Neuron (in vitro differentiated cells): ENCODE results near the gene SLC25A51.
A peak's percentile ranks its signal among the peaks of the same experiment; 100 is the strongest.
"Not testable (repeated sequence)": the region's sequence is repeated elsewhere in the genome, so short reads cannot be mapped to it uniquely, and the experiment has no call there.

Source experiments
- H2AFZ ChIP-seq: one replicate; pipeline ENCODE4 v1.6.1; 2013; ENCODE audit warnings: low read depth, mild to moderate bottlenecking, inconsistent platforms, low read length, moderate library complexity
- H3K27me3 ChIP-seq: one replicate; pipeline ENCODE4 v1.6.1; 2013; ENCODE audit warnings: low read length; ENCODE audit not compliant: insufficient read depth
- H3K36me3 ChIP-seq: one replicate; pipeline ENCODE4 v1.6.1; 2013; ENCODE audit warnings: low read length; ENCODE audit not compliant: insufficient read depth
- H3K4me1 ChIP-seq: one replicate; pipeline ENCODE4 v1.6.1; 2013; ENCODE audit warnings: low read length; ENCODE audit not compliant: insufficient read depth
- H3K4me3 ChIP-seq: 2 replicates; pipeline ENCODE4 v1.5.1; 2013; ENCODE audit warnings: mild to moderate bottlenecking, low read length, moderate library complexity
- H3K9me3 ChIP-seq: one replicate; pipeline ENCODE4 v1.6.1; 2013; ENCODE audit warnings: low read length

SLC25A51 gene

DNA sequence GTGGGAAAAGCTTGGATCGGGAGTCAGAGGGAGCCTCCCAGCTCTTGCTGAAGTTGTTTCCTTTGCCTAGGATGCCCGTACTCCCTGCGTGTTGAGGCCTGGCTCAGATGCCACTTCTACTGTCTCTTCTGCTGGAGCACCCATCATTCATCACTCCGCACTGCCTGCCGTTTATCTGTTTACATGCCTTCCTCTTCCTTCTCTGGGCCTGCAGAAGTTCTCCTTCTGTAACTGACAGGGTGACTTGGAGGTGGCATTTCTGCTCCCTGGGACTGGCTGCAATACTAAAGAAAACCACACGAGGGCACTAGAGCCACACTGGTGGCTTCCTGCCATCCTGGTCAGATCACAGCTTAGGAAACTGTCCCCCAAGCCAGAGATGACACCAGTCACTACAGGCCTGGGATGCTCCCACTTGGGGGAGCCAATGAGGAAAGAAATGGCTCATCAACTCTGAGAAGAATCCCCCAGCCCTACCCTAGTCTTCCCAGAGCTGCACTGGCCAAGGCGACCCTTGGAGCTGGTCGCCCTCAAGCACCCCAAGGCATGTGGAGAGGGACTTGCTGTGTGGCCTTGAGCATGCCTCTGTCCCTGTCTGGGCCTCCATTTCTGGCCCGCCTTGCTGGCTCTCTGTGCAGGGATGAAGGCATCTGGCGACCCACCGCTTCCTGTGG, 9.7 kb upstream of the SLC25A51 start:
- Histone ChIP-seq H3K4me3 (no peak overlapping the region), H3K9me3 (no peaks in the 10 kb centered on the region), H2AFZ (no peak overlapping the region), H3K27me3 (no peaks in the 10 kb centered on the region), H3K4me1 (peaks cover 7% of the 10 kb centered on the region), H3K36me3 (no peaks in the 10 kb centered on the region)

GRCh38 chr9:37911271-37911681, 7.3 kb upstream of the SLC25A51 start:
- Histone ChIP-seq H3K4me1 (no peaks in the 10 kb centered on the region), H2AFZ (no peak overlapping the region), H3K27me3 (no peaks in the 10 kb centered on the region), H3K9me3 (no peaks in the 10 kb centered on the region), H3K4me3 (no peak overlapping the region), H3K36me3 (no peaks in the 10 kb centered on the region)

- Histone ChIP-seq H3K36me3 (no peaks in the 10 kb centered on the region), H3K9me3 (no peaks in the 10 kb centered on the region), H3K4me3 (no peak overlapping the region), H3K27me3 (no peaks in the 10 kb centered on the region), H3K4me1 (no peaks in the 10 kb centered on the region), H2AFZ (no peak overlapping the region)
These were observed 6.3 kb upstream of the SLC25A51 start for GRCh38 chr9:37910271-37910670.

GRCh38 chr9:37909836-37910235, 5.9 kb upstream of the SLC25A51 start:
- H3K27me3 ChIP-seq, H3K4me1 ChIP-seq, H3K4me3 ChIP-seq, H3K36me3 ChIP-seq, H3K9me3 ChIP-seq, H2AFZ ChIP-seq: not testable (repeated sequence)

GRCh38 chr9:37909326-37909725, 5.4 kb upstream of the SLC25A51 start:
- Histone ChIP-seq H3K36me3 (no peaks in the 10 kb centered on the region), H3K4me3 (no peak overlapping the region), H3K4me1 (peaks cover 3% of the 10 kb centered on the region), H3K9me3 (no peaks in the 10 kb centered on the region), H2AFZ (no peak overlapping the region), H3K27me3 (no peaks in the 10 kb centered on the region)

DNA sequence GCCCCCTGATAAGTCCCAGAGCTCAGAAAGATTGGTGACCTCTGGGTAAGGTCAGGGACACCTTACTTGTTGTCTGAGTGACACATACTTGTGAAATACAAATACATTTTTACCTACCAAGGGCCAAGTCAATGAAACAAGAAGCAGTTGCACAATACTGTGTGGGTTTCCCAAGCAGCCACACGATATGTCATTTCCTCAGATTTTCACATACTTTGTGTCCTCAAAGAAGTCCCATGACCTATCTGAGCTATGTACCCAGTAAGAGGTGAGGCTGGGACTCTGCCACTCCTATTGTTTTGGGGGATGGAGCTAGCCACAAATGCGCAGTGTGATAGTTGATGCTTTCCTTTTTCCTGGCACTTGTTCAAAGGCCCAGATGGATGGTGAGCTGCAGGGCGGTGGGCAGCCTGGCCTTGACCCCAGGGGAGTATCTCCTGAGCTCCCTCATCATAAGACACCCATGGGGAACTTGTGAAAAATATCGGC, 4.8 kb upstream of the SLC25A51 start:
- Histone ChIP-seq H2AFZ (no peak overlapping the region), H3K36me3 (no peaks in the 10 kb centered on the region), H3K4me1 (peaks cover 3% of the 10 kb centered on the region), H3K27me3 (no peaks in the 10 kb centered on the region), H3K4me3 (no peak overlapping the region), H3K9me3 (no peaks in the 10 kb centered on the region)

DNA sequence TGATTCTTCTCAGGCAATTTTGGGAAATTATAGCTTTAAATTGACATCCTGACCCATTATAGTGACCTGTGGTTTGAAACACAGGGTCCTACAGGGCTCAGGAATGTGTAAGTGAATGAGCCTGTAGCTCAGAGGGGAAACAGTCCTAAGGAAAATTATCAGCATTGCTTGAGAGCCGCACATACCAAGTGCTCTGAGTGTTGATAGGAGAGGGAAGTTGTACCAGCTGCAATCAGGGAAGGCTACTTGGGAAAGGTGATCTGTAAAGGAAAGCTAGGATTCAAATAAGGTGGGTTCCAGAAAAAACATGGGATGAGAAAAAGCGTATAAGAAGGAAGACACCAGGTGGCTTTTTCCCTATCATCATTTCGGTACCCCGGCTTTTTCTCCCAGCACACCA, 4.4 kb upstream of the SLC25A51 start:
- H3K4me1 ChIP-seq = peaks cover 4% of the 10 kb centered on the region
- no peak overlapping the region for H3K4me3 ChIP-seq
- no peak overlapping the region for H2AFZ ChIP-seq
- H3K27me3 ChIP-seq = no peaks in the 10 kb centered on the region
- no peaks in the 10 kb centered on the region for H3K36me3 ChIP-seq
- H3K9me3 ChIP-seq = no peaks in the 10 kb centered on the region

DNA sequence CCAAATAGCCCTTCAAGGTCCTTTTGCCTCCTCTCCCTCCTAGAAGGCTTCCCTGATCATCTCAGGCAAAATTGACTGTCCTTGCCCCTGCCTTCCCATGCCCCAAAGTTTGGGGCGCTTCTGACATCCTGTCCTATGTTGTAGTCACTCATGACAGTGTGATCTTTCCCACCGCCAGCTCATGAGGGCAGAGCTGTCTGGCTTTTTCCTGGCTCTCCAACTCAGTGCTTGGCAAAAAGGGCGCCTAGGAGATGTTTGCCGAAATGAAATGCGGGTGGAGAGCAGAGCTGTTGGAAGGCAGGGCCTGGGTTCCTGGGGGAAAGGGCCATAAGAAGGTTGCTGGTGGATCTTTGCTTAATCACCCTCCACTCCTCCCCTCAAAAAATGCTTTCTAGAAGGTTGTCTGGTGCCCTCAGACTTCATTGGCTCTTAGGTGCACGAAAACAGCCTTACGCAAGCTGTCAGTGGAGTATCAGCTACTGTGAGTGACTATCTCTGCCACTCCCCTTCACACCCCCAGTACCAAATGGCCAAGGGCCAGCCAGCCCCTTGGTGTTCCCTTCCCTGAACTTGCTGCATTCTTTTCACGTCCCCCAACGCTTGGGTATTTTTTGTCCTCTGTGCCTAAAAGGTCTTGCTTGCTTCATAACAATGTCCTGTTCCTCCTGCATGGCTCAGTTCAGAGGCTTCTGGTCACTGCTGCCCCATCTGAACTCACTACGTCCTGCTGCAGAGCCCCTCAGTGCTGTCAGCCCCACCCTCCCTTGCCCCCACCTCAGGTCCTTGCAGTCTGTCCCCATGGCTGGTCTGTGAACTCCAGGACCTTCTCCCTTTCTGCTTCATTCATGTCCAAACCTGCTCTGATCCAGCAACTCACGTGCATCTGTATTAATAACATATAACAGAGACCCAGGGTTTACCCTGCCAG, 2.6 kb upstream of the SLC25A51 start:
- Histone ChIP-seq H3K4me1 (peaks cover 15% of the 10 kb centered on the region), H3K4me3 (no peak overlapping the region), H3K36me3 (no peaks in the 10 kb centered on the region), H3K27me3 (no peaks in the 10 kb centered on the region), H3K9me3 (no peaks in the 10 kb centered on the region), H2AFZ (no peak overlapping the region)

DNA sequence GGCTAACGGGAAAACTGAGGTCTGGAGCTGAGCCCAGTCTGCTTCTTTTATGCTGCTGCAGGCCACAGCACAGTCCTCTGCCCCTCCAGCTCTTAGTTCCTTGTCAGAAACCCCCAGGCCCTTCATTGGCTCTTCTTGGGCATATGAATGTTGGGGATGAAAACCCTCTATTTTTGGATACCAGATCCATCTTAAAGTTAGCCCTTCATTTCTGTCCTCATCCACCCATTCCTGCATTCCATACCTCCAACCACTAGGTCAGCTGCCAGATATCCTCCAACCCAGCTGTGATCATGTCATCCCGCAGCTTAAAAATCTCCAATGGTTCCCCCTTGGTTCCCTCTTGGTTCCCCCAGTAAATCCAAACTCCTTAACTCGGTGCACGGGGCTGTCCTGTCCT, 1.8 kb upstream of the SLC25A51 start:
- Histone ChIP-seq H3K4me3 (no peak overlapping the region), H2AFZ (no peak overlapping the region), H3K9me3 (no peaks in the 10 kb centered on the region), H3K36me3 (no peaks in the 10 kb centered on the region), H3K4me1 (peaks cover 15% of the 10 kb centered on the region), H3K27me3 (no peaks in the 10 kb centered on the region)

DNA sequence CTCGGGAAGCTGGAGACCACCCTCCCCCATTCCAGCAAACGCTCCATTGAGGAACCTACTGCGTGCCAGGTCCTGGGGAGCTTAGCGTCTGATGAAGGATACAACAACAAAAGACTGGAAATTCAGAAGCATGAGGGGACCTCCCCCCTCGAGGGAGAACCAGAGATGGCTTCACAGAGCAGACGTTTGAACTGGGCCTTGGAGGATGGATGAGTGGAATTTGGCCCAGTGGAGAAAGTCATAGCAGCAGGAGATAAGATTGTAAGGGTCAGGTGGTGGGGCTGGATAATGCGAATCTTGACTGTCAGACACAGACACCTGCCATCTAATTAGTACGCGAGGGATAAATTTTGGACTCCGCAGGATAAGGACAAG, 1.2 kb upstream of the SLC25A51 start:
- Histone ChIP-seq H3K27me3 (no peaks in the 10 kb centered on the region), H3K9me3 (no peaks in the 10 kb centered on the region), H3K4me1 (peaks cover 15% of the 10 kb centered on the region), H3K4me3 (no peak overlapping the region), H3K36me3 (no peaks in the 10 kb centered on the region), H2AFZ (no peak overlapping the region)

DNA sequence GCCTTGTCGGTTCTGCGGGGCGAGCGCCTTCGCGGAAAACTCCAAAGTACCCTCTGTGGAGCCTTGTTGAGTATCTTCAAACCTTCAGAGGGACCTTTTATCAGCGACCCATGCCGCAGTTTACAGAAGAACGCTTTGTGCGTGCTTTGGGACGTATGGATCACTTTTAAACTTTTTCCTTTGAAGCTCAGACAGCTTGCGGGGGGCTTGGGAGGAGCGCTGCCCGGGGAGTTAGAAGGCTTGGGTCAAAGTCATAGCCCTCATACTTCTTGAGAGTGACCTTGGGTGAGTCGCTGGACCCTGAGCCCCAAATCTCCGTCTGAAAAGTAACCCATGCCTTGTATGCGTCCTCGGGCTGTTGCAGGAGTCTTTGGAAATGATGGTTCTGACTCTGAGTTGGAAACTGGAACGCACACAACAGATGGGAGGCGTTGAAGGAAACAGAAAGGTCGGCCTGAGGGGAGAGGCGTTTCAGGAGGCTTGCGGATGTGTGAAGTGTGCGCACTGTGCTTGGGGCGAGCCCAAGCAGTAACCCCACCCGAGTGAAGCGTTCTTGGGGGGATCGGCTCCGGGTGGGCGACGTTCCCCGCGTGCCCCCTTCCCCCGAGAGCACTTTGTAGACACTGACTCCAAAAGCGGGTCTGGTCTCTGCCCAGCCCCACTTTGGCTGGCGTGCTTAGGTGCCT, 661 bp upstream of the SLC25A51 start:
- no peaks in the 10 kb centered on the region for H3K27me3 ChIP-seq
- H3K36me3 ChIP-seq = no peaks in the 10 kb centered on the region
- H2AFZ ChIP-seq = peak overlapping the region; percentile 90
- no peaks in the 10 kb centered on the region for H3K9me3 ChIP-seq
- peaks cover 15% of the 10 kb centered on the region for H3K4me1 ChIP-seq
- peak overlapping the region; percentile 61 for H3K4me3 ChIP-seq

- Histone ChIP-seq H3K4me1 (peaks cover 15% of the 10 kb centered on the region), H3K36me3 (peaks cover 7% of the 10 kb centered on the region), H2AFZ (peak overlapping the region; percentile 90), H3K9me3 (no peaks in the 10 kb centered on the region), H3K27me3 (no peaks in the 10 kb centered on the region), H3K4me3 (peak overlapping the region; percentile 61)
These were observed 906 bp downstream of the SLC25A51 start for GRCh38 chr9:37902796-37903646.
